DMS153 treated with DMSO at 0.1 percent for 48 hours (cell line): ENCODE data around the gene CLEC16A.

Source experiments
- DNase-seq: peaks from one replicate; lab custom pipeline; 2025; ENCODE audit not compliant: unreplicated experiment; lab: John Stamatoyannopoulos, UW

Gene CLEC16A

DNA sequence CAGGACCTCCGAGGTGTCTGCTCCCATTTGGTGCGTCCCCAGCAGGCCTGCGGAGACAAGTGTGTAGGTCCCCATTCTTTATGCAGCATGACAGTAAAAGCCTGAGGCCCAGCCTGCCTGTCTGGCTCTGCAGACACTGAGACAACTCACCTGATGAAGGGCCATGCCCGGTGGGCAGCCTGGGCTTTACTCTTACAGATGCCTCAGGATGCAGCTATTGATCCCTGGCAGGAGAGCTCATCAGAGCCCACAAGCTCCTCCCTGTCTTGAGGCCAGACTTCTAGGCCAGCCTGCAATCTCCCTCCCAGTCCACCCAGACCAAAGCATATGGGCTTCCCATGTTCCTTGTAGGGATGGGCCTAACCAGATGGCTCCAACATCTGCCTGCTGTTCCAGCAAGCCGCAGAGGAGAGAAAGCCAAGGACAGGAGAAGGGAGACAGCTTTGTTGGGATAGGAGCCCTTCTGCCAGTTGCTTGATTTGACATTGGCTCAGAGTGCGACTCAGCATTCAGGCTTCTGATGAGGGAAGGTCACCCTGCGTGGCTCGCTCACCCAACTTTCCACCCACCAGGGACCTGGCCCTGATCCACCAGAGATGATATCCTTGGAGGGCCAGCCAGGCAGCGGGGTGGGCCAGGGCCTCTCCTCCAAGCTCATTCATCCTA is 224.2 kb downstream of the CLEC16A start:
- no peak for DNase-seq

DNA sequence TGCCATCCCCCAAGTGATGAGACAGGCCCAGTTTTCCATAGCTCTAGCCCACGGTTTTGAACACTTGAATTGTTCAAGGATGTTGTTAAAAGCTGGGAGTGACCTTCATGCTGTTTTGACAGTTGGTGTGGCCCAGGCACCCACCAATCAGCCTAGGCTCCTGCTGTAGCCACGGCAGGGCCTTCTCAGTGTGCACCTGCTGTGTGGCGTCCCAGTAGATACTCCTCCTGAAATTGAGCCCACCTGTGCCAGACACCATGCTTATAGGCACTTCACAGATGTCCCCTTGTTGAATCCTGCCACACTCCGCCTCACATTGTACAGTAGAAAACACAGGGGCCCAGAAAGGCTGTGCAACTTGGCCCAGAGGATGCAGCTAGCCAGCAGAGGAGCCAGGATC is 225.3 kb downstream of the CLEC16A start:
- DNase-seq: no peak

DNA sequence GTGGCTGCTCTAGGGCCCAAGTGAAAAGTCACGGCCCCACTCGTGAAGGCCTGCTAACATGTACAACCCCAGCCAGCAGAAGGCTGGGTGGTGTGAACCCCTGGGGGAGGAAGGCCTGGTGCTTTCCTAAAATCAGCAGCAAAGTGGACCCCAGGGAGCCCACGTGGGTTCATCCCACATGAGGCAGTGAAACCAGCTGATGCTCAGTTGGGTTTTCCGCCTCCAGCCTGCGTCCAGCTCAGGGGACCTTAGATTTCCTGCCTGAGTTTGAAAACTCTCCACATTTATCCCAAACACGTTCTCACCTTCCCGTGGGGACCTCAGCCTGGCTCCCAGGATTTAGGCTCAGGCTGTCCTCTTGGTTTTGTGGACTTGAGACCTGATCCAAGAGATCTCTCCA is 225.8 kb downstream of the CLEC16A start:
- no peak for DNase-seq

DNA sequence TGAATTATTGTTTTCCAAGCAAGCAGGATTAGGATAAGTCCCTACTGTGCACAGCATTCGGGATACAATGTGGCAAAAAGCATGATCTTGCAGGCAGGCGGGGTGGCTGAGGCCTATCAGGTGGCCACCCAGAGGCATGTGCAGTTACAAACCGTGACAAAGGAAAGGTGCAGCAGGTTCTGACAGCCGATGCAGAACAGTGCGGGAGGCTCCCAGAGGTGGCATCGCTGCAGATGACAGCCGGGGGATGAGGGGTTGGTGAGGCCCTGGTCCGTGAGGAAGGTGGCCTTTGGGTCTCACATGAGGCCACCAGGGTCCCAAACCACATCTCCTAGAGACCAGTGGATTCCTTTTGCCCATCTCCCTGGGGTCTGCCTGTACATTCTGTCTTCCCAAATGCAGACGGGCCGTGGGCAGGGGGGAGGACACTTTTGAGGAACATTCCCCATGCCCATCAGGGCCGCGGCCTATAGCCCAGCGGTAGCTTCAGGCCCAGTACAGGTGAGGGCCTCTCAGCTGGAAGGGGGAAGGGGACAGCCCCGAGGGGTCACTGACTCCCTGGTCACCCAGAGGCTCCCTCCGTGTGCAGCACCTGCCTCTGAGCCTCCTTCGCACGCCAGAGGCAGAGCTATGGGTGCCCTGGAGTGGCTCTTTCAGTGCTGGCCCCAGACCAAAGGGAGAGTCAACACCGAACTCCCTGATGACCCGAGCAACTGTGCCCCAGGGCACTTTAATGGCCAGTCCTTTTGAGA is 226.5 kb downstream of the CLEC16A start:
- DNase-seq: no peak

DNA sequence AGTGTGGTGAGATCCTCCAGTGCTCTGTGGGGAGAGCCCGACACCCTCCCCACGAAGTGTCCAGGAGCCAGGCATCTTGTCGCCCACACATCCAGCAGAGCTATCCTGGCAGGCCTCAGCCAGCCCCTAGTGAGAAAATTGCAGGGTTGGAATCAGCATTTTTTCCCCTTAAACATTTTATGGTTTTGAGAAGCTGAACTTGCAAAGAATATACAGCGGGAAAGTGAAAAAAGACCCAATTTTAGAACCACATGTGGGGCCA is 227.0 kb downstream of the CLEC16A start:
- no peak for DNase-seq

DNA sequence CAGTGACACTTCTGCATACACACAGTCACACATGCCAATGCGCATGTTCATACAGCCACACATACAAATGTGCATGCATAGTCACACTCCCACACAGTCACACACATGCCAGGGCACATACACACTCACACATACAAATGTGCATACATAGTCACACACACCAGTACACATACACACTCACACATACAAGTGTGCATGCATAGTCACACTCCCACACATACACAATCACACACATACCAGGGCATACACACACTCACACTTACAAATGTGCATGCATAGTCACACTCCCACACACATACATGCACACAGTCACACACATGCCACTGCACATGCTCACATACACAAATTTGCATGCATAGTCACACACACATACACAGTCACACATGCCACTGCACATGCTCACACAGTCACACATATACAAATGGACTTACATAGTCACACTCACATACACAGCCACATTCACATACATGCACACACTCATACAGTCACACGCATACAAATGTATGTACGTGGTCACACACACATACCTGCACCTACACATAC is 227.5 kb downstream of the CLEC16A start:
- no peak for DNase-seq

DNA sequence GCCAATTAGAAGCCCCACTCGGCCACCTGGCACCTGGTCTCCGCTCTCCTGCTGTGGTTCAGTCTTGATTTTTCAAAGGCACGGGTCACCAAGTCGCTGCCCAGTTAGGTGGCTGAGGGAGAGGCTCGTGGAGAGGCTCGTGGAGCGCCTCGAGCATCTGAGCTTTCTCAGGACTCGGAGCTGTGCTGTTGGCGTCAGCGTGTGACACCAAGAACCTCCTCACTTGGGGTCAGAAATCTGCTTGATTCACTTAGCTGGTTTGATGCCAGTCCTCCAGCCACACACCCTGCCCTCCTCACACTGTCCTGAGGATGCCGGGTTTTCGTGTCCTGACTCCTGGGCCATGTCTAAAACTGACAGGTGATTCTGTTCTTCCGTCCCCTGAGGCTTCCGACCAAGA is 229.1 kb downstream of the CLEC16A start:
- DNase-seq: no peak

DNA sequence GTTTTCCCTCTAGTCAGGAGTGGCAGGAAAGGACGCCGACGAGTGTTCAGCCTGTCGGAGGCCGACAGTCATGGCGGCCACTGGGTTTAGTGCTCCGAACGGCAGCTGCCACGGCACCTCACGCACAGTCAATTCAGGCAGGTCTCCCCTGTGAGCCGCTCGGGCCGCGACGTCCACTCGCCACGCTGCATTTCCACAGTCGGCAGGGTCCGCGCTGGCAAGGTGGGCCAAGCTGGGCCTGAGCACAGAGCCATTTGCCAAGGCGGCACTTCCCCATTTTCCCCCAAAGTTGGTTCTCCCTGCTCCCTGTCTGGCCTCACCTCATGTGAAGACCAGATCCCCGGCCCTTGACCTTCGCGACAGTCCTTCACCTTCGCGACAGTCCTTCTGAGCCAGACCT is 229.8 kb downstream of the CLEC16A start:
- no peak for DNase-seq

DNA sequence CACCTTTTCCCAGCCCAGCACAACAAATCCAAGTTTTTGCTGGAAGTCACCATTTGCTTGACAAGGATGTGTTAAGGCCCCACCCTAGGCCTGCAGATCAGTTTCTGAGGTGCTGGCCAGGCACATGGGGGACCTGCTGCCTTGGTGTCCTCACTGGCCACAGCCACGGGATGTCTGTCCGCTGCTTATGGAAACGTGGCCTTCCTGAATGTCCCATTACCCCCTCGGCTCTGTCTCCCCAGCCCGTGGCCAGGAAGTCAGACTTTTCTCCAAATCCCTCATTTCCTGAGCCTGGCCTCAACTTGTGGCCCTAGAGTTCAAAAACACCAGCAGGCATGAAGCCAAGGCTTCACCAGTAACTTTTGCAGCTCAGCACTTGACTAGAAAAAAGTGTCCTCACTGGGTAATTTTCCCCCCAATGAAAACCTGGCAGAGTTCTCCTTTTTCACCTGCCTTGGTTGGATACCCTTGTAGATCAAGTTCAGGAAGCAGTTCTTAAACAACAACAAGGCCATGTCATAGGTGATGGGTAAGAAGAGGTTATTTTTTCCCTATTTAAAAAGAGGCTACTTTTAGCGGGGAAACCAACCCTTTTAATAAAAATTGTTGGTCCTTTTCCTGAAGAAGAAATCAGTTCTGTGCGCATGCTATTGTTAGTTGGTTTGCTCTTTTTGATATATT is 230.9 kb downstream of the CLEC16A start:
- no peak for DNase-seq

DNA sequence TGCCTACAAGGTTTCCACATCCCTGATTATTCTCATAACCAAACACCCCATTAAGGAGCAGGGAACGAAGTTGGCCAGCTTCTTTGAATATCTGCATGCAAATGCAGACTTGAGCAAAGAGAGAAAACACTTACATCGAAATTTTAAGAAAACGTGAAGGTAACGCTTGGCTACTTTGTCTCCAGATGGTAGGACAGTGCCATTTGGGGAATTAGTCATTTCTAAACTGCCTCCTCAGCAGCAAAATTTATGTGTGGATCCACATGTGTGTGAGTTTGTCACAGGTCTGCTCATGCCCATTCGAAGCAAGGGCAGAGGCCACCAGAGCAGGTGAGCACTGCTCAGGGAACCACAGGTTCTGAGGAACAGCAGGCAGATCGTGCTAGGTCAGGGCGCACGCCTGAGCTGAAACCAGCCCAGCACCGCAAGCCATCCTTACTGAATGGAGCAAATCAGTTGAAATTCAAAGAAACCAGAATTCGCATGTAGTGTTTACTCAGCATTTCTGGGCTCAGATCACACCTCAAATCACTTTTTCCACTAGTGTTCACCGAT is 231.5 kb downstream of the CLEC16A start:
- no peak for DNase-seq

DNA sequence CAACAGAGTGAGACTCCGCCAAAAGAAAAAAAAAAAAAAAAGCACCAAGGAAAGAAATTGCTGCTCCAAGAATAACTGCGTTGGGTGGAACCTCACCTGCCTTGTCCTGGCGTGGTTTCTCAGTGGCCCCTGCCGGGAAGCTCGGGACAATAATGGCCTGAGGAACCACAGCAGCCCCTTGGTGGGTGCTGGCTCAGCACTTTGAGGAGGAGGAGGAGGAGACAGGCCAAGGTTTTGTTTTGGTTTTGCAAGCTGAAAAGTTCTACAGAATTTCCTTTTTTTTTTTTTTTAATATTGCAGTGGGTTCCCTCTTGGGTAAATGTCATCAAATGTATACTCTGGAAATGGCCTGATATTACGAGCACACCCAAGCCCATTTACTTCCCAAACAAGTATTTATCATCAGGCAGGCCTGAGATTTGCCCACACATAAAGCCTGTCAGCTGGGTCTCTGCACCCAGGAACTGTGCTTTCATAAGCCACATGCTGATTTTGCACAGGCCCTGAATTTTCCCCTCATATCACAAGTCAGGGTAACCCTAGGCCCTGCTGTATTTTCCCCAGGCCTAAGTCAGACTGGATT is 233.3 kb downstream of the CLEC16A start:
- no peak for DNase-seq

DNA sequence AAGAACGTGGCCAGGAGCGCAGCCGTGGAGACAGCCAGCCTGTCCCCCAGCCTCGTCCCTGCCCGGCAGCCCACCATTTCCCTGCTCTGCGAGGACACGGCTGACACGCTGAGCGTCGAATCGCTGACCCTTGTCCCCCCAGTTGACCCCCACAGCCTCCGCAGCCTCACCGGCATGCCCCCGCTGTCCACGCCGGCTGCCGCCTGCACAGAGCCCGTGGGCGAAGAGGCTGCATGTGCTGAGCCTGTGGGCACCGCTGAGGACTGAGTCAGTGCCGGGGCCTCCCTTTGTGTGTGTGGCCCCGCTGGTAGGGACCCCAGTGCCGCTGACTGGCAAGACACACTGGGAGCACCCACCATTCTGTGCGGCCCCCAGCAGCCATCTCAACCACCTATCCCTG is 234.1 kb downstream of the CLEC16A start:
- no peak for DNase-seq

DNA sequence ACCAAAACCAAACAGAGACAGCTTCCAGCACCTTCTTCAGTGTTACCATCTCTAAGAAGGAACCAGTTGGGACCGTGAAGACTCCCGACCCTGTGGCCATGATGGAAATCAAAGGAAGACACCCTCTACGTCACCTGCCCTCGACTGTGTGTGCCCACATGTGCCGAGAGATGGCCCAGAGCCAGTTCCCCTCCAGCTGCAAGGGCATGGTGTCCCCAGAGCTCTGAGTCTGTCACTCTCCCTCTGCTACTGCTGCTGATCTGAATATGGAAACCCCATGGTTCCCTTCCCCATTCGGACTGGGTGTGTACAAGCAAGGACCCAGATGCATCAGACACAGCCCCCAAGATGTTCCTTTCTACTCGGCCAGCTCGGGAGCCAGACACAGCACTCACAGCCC is 235.2 kb downstream of the CLEC16A start:
- DNase-seq: no peak

DNA sequence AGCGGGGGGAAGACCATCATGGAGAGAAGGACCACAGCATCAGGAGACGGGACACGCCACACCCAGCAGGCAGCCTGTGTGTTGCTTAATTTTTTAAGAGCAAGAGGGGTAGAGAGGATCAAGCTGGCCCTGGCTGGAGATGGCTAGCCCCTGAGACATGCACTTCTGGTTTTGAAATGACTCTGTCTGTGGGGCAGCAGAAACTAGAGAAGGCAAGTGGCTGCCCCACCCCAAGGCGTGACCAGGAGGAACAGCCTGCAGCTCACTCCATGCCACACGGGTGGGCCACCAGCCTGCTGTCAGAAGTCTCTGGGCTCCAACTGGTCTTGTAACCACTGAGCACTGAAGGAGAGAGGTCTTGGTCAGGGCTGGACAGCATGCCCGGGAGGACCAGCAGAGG is 236.1 kb downstream of the CLEC16A start:
- DNase-seq: no peak

DNA sequence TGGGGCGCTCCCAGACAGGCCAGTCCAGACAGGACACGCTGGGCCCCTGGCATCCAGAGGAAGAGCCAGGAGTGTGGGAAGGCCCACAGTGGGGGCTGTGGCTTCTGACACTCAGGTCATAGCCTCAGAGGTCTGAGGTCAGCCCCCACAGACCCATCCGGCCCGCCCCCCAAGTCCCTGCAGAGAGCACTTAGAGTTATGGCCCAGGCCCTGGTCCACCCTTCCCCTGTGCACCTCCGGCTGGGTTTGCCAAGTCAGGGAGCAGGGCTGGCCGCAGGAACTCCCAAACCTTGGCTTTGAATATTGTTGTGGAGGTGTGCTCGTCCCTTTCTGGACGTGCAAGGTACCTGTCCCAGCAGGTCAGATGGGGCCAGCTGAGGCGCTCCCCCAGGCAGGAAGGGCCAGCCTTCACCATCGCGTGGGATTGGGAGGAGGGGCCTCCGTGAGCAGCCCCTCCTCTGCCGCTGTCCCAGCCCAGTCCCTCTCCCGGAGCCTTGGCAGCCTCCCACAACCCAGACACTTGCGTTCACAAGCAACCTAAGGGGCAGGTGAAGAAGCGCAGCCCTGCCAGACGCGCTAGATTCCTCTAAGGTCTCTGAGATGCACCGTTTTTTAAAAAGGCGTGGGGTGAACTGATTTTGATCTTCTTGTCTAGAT is 237.0 kb downstream of the CLEC16A start:
- DNase-seq: no peak

DNA sequence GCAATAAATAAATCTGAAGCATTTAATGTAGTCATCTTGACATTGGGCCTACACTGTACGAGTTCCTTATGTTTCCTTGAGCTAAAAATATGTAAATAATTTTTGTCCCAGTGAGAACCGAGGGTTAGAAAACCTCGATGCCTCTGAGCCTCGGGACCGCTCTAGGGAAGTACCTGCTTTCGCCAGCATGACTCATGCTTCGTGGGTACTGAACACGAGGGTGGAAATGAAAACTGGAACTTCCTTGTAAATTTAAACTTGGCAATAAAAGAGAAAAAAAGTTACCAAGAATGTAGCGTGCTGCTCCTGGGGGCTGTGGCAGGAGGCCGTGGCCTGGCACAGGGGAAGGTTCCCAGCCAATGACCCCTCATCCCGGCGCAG is 237.5 kb downstream of the CLEC16A start:
- DNase-seq: no peak

DNA sequence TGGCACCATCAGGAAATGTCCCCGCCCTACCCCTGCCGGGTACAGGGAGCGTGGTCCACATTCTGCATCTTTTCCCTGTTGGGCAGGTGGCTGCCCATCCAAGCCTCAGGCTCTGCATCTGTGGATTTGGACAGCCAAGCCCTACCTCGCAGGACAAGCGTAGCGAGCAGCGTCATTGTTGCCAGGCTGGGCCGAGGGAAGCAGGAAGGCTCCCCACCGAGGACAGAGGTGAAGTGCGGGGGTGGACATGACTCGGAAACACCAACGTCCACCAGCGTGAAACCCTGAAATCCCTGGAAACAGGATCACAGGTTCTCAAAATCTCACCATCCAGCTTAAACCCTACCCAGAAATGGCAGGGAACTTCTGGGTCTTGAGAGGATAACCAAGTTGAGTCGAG is 238.0 kb downstream of the CLEC16A start:
- no peak for DNase-seq

DNA sequence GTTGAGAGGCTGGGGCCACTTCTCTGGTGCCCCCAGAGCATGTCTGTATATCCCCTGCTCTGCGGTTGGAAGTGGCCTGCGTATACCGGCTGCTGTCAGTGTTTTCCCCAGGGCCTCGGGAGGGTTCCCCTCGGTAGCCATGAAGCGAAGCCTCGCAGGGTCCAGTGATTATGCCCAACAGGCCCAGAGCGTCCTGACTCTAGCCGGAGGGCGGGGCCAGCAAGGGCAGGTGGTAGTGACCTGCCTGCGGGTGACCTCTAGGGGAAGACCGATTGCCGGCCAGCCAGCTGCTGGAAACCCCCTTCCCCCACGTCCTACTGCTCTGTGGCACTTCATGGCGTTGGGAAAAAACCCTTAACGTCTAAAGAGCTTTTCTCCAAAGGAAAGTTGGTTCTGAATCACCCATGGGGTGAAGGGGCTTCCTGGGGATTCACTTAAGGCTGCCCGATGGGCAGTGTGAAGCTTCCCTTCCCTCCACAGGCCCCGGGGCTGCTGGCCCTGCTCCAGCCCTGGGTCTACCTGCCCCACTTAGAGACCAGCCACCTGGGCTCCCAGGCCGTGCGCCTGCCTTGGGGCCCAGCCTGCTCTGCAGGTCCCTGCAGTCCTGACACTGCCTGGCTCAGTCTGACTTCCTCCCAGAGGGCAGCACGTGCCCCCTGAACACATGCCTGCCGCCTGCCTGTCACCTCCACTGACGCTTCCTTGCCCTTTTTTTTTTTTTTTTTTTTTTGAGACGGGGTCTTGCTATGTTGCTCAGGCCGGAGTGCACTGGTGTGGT is 238.9 kb downstream of the CLEC16A start:
- DNase-seq: no peak

DNA sequence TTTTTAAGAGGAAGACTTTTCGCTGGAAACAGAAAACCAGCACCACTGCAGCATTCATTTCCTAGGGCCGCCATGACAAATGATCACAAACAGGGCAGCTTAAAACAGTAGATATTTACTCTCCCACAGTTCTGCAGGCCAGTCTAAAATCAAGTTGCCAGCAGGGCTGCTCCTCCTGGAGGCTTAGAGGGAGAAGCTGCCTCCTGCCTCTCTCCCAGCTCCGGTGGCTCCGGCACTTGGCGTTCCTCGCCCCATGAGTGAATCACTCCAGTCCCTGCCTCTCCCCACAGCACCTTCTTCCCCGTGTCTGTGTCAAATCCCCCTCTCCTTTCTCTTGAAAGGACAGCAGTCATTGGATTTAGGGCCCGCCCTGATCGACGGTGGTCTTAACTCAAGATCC is 239.6 kb downstream of the CLEC16A start:
- no peak for DNase-seq

DNA sequence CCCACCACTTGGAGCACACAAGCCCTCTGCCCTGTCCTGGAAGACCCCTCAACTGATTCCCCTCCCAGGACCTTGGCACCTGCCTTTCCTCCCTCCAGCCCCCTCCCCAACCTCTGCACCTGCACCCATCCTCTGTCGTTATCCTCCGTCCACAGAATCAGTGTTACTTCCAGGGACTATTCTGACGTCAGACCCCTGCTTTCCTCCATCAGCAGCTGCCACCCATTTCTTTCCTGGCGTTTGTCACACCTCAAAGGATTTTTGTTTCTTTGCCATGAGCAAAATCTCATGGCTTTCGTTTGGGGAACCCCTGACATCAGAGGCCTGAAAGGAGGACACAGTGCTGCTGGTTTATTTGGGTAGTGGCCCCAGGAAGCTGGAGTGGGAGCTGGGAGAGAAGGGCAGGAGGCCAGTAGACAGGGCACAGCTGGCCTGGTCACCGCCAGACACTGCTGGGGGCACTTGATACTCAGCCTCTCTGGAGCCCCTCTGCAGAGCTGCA is 243.2 kb downstream of the CLEC16A start:
- no peak for DNase-seq
